Keratinocyte (primary cell): ENCODE results near the gene ZNF57.

ENCODE experiments used
- CTCF ChIP-seq, 3 experiments: IDR thresholded peaks in 1 of 3; conservative IDR thresholded peaks in 1 of 3; optimal IDR thresholded peaks in 1 of 3; 2 replicates in 2 of 3; 3 replicates in 1 of 3; pipeline versions ENCODE3 to v1.5.1; 2011; ENCODE audit warnings: low read length in 3 of 3, mild to moderate bottlenecking in 3 of 3, moderate library complexity in 2 of 3, control low read depth in 1 of 3, inconsistent platforms in 1 of 3; ENCODE audit not compliant: insufficient read depth in 2 of 3; ENCODE audit errors: extremely low read depth in 1 of 3
- EZH2 ChIP-seq: IDR thresholded peaks from one replicate; pipeline ENCODE4 v1.6.1; 2012; ENCODE audit warnings: inconsistent platforms, mild to moderate bottlenecking, low read length, moderate library complexity

- TF ChIP-seq CTCF (optimal IDR thresholded peaks at IDR 0.05 in 1 of 3, IDR thresholded peaks at IDR 0.05 in 1 of 3, conservative IDR thresholded peaks at IDR 0.05 in 1 of 3; ENCODE audit: extremely low read depth in 1 of 3, insufficient read depth in 2 of 3, low read length in 3 of 3) (no peak), EZH2 (no peak)
Observed at GRCh38 chr19:2917275-2918184, 16.8 kb downstream of the ZNF57 start.
